Mammary epithelial cell (primary cell): Measurements from ENCODE around the gene COQ10A.

Source experiments
- EZH2 ChIP-seq: IDR thresholded peaks from 2 replicates; pipeline ENCODE4 v1.6.1; 2012; ENCODE audit warnings: low read length, inconsistent platforms, borderline replicate concordance
- TF ChIP-seq, protein P1 (sequence below), 2 donors: IDR thresholded peaks in 1 of 2; conservative IDR thresholded peaks in 1 of 2; 2 replicates each; pipeline ENCODE4 v1.5.1; 2011 to 2012; ENCODE audit warnings: inconsistent platforms in 2 of 2, low read length in 2 of 2, mild to moderate bottlenecking in 2 of 2, control low read depth in 1 of 2, low read depth in 1 of 2; ENCODE audit not compliant: insufficient read depth in 1 of 2; ENCODE audit errors: extremely low read depth in 1 of 2

DNA sequence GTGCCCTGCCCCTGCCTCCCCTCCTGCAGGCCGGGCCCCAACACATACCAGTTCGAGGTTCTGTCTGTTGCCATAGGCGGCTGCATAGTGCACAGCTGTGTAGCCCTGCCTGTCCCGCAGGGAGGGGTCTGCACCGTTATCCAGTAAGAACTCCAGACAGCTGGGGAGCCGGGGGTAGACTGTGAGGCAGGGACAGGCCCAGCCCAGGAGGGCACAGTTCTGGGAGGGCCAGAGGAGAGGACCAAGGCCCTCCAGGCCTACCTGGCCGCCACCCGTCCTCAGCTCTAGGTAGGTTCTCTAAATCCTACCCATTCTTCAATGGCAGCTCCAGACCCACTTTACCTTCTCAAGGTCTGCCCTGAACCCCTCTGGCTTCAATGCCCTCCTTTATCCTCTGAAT lies 18.0 kb upstream of the COQ10A start:
- TF ChIP-seq, protein P1, sequence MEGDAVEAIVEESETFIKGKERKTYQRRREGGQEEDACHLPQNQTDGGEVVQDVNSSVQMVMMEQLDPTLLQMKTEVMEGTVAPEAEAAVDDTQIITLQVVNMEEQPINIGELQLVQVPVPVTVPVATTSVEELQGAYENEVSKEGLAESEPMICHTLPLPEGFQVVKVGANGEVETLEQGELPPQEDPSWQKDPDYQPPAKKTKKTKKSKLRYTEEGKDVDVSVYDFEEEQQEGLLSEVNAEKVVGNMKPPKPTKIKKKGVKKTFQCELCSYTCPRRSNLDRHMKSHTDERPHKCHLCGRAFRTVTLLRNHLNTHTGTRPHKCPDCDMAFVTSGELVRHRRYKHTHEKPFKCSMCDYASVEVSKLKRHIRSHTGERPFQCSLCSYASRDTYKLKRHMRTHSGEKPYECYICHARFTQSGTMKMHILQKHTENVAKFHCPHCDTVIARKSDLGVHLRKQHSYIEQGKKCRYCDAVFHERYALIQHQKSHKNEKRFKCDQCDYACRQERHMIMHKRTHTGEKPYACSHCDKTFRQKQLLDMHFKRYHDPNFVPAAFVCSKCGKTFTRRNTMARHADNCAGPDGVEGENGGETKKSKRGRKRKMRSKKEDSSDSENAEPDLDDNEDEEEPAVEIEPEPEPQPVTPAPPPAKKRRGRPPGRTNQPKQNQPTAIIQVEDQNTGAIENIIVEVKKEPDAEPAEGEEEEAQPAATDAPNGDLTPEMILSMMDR (conservative IDR thresholded peaks at IDR 0.05 in 1 of 2, IDR thresholded peaks at IDR 0.05 in 1 of 2; ENCODE audit: extremely low read depth in 1 of 2, insufficient read depth in 1 of 2, low read depth in 1 of 2, low read length in 2 of 2): no peak
- TF ChIP-seq EZH2: no peak
